HL-60 (cell line): ENCODE measurements around the gene TMEM82.

Experiments
- DNase-seq, 2 experiments: peaks; one replicate each; pipeline ENCODE4 v3.0.0-alpha.2; 2010 to 2020; ENCODE audit warnings: low read depth in 1 of 2, low spot score in 1 of 2
- H3K27ac ChIP-seq: fragments of 250-450 bp; sonication (Bioruptor Pico); replicated peaks from 2 replicates; pipeline ENCODE4 v1.5.1; 2020; ENCODE audit warnings: mild to moderate bottlenecking, moderate library complexity
- H3K27me3 ChIP-seq: fragments of 250-450 bp; sonication (Bioruptor Pico); 2 replicates; pipeline ENCODE4 v1.5.1; 2021; ENCODE audit warnings: mild to moderate bottlenecking, moderate library complexity; ENCODE audit not compliant: insufficient read depth, poor library complexity, severe bottlenecking
- H3K4me3 ChIP-seq: replicated peaks from 2 replicates; pipeline ENCODE4 v1.5.1; 2011; ENCODE audit warnings: mild to moderate bottlenecking, control low read depth, low read length; ENCODE audit not compliant: insufficient read depth
- CTCF ChIP-seq: IDR thresholded peaks from one replicate; pipeline ENCODE4 v1.5.1; 2011; ENCODE audit warnings: low read length, control low read depth, inconsistent platforms; ENCODE audit not compliant: insufficient read depth
- GABPA ChIP-seq: IDR thresholded peaks from 2 replicates; pipeline ENCODE4 v1.6.1; 2012; ENCODE audit warnings: low read depth
- POLR2AphosphoS5 ChIP-seq: IDR thresholded peaks from 2 replicates; pipeline ENCODE4 v1.6.1; 2012; ENCODE audit warnings: low read depth
- REST ChIP-seq: IDR thresholded peaks from 2 replicates; pipeline ENCODE4 v1.6.1; 2012; ENCODE audit warnings: low read depth; ENCODE audit not compliant: insufficient replicate concordance
- SPI1 ChIP-seq: IDR thresholded peaks from 2 replicates; pipeline ENCODE4 v1.6.1; 2012; ENCODE audit warnings: low read depth, mild to moderate bottlenecking, borderline replicate concordance

Gene TMEM82

GRCh38 chr1:15714406-15715136 lies 27.7 kb upstream of the TMEM82 start:
- no peak for TF ChIP-seq GABPA
- no peak for TF ChIP-seq REST
- no peak for TF ChIP-seq POLR2AphosphoS5
- TF ChIP-seq SPI1 = no peak
- no peak for TF ChIP-seq CTCF
- Histone ChIP-seq H3K4me3 (no peak overlapping the region), H3K27me3 (no peaks in the 10 kb centered on the region), H3K27ac (no peak overlapping the region)
- no peak for DNase-seq

- Histone ChIP-seq H3K27ac (no peak overlapping the region), H3K27me3 (no peaks in the 10 kb centered on the region), H3K4me3 (no peak overlapping the region)
- TF ChIP-seq POLR2AphosphoS5 (no peak), SPI1 (no peak), CTCF (no peak), GABPA (no peak), REST (no peak)
- DNase-seq = no peak
Observed at GRCh38 chr1:15717418-15718125, 24.7 kb upstream of the TMEM82 start.

- Histone ChIP-seq H3K27me3 (no peaks in the 10 kb centered on the region), H3K4me3 (no peak overlapping the region), H3K27ac (no peak overlapping the region)
- TF ChIP-seq GABPA (no peak), SPI1 (no peak), REST (no peak), CTCF (no peak), POLR2AphosphoS5 (no peak)
- no peak for DNase-seq
Observed at GRCh38 chr1:15718199-15718601, 24.1 kb upstream of the TMEM82 start.
